IMR-90 (cell line): Measurements from ENCODE around the gene TTC3. TPM values are rescaled to one million over a fixed set of nuclear protein-coding genes. Genes with fewer than 3 reads are reported as not detected.

Source experiments
- ATAC-seq: fragments of 200-7000 bp; cut with Tn5 transposase; 2 replicates; pipeline ENCODE4 v1.9.1; 2020; ENCODE audit warnings: low read depth, mild to moderate bottlenecking, moderate library complexity
- BruUV-seq: library from RNA; stranded (reverse); fragments of 400-500 nt; replicated peaks from 2 replicates; lab custom pipeline; 2021; lab: Mats Ljungman, UMichigan
- CTCF ChIA-PET: fragments of 300-600 bp; formaldehyde crosslinking; extraction: SDS; loops from one replicate; lab custom pipeline; 2021; ENCODE audit warnings: antibody characterized with exemption; lab: Yijun Ruan, JAX
- POLR2A ChIA-PET: fragments of 300-600 bp; sonication (Branson Sonifier 250); formaldehyde crosslinking; loops from one replicate; lab custom pipeline; 2022; ENCODE audit warnings: antibody characterized with exemption; ENCODE audit not compliant: unreplicated experiment; lab: Charles Lee
- DNase-seq: peaks from one replicate; pipeline ENCODE4 v3.0.0; 2013
- H2AFZ ChIP-seq: replicated peaks from 2 replicates; pipeline ENCODE3; 2013; ENCODE audit warnings: low read length, mild to moderate bottlenecking; ENCODE audit not compliant: poor library complexity
- H2AK5ac ChIP-seq: 2 replicates; pipeline ENCODE4 v1.6.1; 2013; ENCODE audit warnings: low read depth, low read length, inconsistent platforms
- H2AK9ac ChIP-seq: replicated peaks from 2 replicates; pipeline ENCODE3; 2013; ENCODE audit warnings: mild to moderate bottlenecking, low read depth, low read length, moderate library complexity; ENCODE audit not compliant: poor library complexity
- H2BK120ac ChIP-seq: 2 replicates; pipeline ENCODE4 v1.6.1; 2013; ENCODE audit warnings: low read depth, low read length, inconsistent platforms
- H2BK15ac ChIP-seq: 3 replicates; pipeline ENCODE4 v1.6.1; 2013; ENCODE audit warnings: low read depth, low read length, inconsistent platforms
- H2BK20ac ChIP-seq: 2 replicates; pipeline ENCODE4 v1.6.1; 2013; ENCODE audit warnings: low read depth, mild to moderate bottlenecking, inconsistent platforms, low read length, moderate library complexity
- H2BK5ac ChIP-seq: 2 replicates; pipeline ENCODE4 v1.6.1; 2013; ENCODE audit warnings: mild to moderate bottlenecking, low read depth, low read length, inconsistent platforms; ENCODE audit not compliant: poor library complexity, severe bottlenecking
- H3K14ac ChIP-seq: replicated peaks from 2 replicates; pipeline ENCODE4 v1.6.1; 2013; ENCODE audit warnings: low read depth, low read length, inconsistent platforms
- H3K18ac ChIP-seq: 2 replicates; pipeline ENCODE4 v1.6.1; 2013; ENCODE audit warnings: low read depth, low read length, control low read depth
- H3K23ac ChIP-seq: 2 replicates; pipeline ENCODE4 v1.6.1; 2013; ENCODE audit warnings: low read depth, low read length, inconsistent platforms
- H3K27ac ChIP-seq: 2 replicates; pipeline ENCODE4 v1.5.1; 2013; ENCODE audit warnings: mild to moderate bottlenecking, control low read depth, low read length; ENCODE audit not compliant: insufficient read depth
- H3K27me3 ChIP-seq: 2 replicates; pipeline ENCODE4 v1.6.1; 2013; ENCODE audit warnings: low read length; ENCODE audit not compliant: control insufficient read depth, insufficient read depth
- H3K36me3 ChIP-seq: 2 replicates; pipeline ENCODE4 v1.6.1; 2013; ENCODE audit warnings: low read length, mixed read lengths; ENCODE audit not compliant: control insufficient read depth, insufficient read depth
- H3K4ac ChIP-seq: 2 replicates; pipeline ENCODE4 v1.6.1; 2013; ENCODE audit warnings: low read depth, low read length, inconsistent platforms
- H3K4me1 ChIP-seq: 2 replicates; pipeline ENCODE4 v1.6.1; 2013; ENCODE audit warnings: low read length, mixed read lengths; ENCODE audit not compliant: control insufficient read depth, insufficient read depth
- H3K4me2 ChIP-seq: 2 replicates; pipeline ENCODE4 v1.6.1; 2013; ENCODE audit warnings: low read depth, mild to moderate bottlenecking, control low read depth, low read length, moderate library complexity
- H3K4me3 ChIP-seq: 2 replicates; pipeline ENCODE4 v1.5.1; 2013; ENCODE audit warnings: low read depth, mild to moderate bottlenecking, control low read depth, low read length, moderate library complexity; ENCODE audit not compliant: insufficient read depth
- H3K56ac ChIP-seq: 2 replicates; pipeline ENCODE4 v1.6.1; 2013; ENCODE audit warnings: low read length, inconsistent platforms; ENCODE audit not compliant: insufficient read depth; ENCODE audit errors: extremely low read depth
- H3K79me1 ChIP-seq, 2 experiments: 2 replicates each; pipeline ENCODE4 v1.6.1; 2013; ENCODE audit warnings: low read length in 2 of 2, inconsistent platforms in 1 of 2, low read depth in 1 of 2
- H3K9ac ChIP-seq: 2 replicates; pipeline ENCODE4 v1.6.1; 2013; ENCODE audit warnings: low read depth, low read length, control low read depth
- H3K9me1 ChIP-seq: 2 replicates; pipeline ENCODE4 v1.6.1; 2013; ENCODE audit warnings: low read length, inconsistent platforms; ENCODE audit not compliant: insufficient read depth
- H3K9me3 ChIP-seq: 2 replicates; pipeline ENCODE4 v1.6.1; 2013; ENCODE audit warnings: low read length; ENCODE audit not compliant: control insufficient read depth, insufficient read depth
- H4K20me1 ChIP-seq: 2 replicates; pipeline ENCODE4 v1.6.1; 2013; ENCODE audit warnings: low read length, inconsistent platforms; ENCODE audit not compliant: insufficient read depth
- H4K5ac ChIP-seq: 2 replicates; pipeline ENCODE4 v1.6.1; 2013; ENCODE audit warnings: mild to moderate bottlenecking, low read depth, low read length, control low read depth
- H4K8ac ChIP-seq, 2 experiments: 2 replicates each; pipeline ENCODE4 v1.6.1; 2013; ENCODE audit warnings: low read depth in 2 of 2, low read length in 2 of 2, control low read depth in 1 of 2, inconsistent platforms in 1 of 2
- H4K91ac ChIP-seq: 2 replicates; pipeline ENCODE4 v1.6.1; 2013; ENCODE audit warnings: low read depth, low read length, inconsistent platforms; ENCODE audit not compliant: insufficient read depth
- BHLHE40 ChIP-seq: fragments of 150-350 bp; IDR thresholded peaks from 2 replicates; pipeline ENCODE4 v1.6.1; 2016; ENCODE audit warnings: mild to moderate bottlenecking, low read depth, low read length
- CEBPB ChIP-seq: IDR thresholded peaks from 2 replicates; pipeline ENCODE4 v1.6.1; 2012; ENCODE audit warnings: low read depth, low read length, improper control_type of control experiment
- CHD1 ChIP-seq: IDR thresholded peaks from 2 replicates; pipeline ENCODE4 v1.6.1; 2012; ENCODE audit warnings: low read depth, low read length, improper control_type of control experiment
- CTCF ChIP-seq: conservative IDR thresholded peaks from 2 replicates; pipeline ENCODE4 v1.5.1; 2012; ENCODE audit warnings: mild to moderate bottlenecking, low read depth, low read length, improper control_type of control experiment
- ELK1 ChIP-seq: fragments of 150-350 bp; IDR thresholded peaks from 2 replicates; pipeline ENCODE4 v1.6.1; 2016; ENCODE audit warnings: low read depth, mild to moderate bottlenecking, low read length, moderate library complexity, borderline replicate concordance
- MAFK ChIP-seq: IDR thresholded peaks from 2 replicates; pipeline ENCODE4 v1.6.1; 2012; ENCODE audit warnings: low read depth, low read length, improper control_type of control experiment
- MAZ ChIP-seq: IDR thresholded peaks from 2 replicates; pipeline ENCODE4 v1.6.1; 2012; ENCODE audit warnings: low read depth, mild to moderate bottlenecking, low read length, improper control_type of control experiment, moderate library complexity, borderline replicate concordance
- MXI1 ChIP-seq: IDR thresholded peaks from 2 replicates; pipeline ENCODE4 v1.6.1; 2012; ENCODE audit warnings: low read depth, mild to moderate bottlenecking, low read length, moderate library complexity, borderline replicate concordance
- RAD21 ChIP-seq: IDR thresholded peaks from 2 replicates; pipeline ENCODE4 v1.6.1; 2012; ENCODE audit warnings: low read length, improper control_type of control experiment
- RCOR1 ChIP-seq: IDR thresholded peaks from 2 replicates; pipeline ENCODE4 v1.6.1; 2012; ENCODE audit warnings: mild to moderate bottlenecking, low read length, improper control_type of control experiment; ENCODE audit not compliant: insufficient replicate concordance
- RFX5 ChIP-seq: IDR thresholded peaks from 2 replicates; pipeline ENCODE4 v1.8.0; 2012; ENCODE audit warnings: low read depth, mild to moderate bottlenecking, low read length, moderate library complexity
- SMC3 ChIP-seq: fragments of 150-350 bp; IDR thresholded peaks from 2 replicates; pipeline ENCODE4 v1.6.1; 2016; ENCODE audit warnings: low read depth, mild to moderate bottlenecking, antibody characterized with exemption, low read length, moderate library complexity
- USF2 ChIP-seq: fragments of 150-350 bp; IDR thresholded peaks from 2 replicates; pipeline ENCODE4 v1.6.1; 2017; ENCODE audit warnings: mild to moderate bottlenecking, antibody characterized with exemption, low read length, low read depth
- WGBS, 2 experiments: methylation state at CpG; one replicate each; pipeline versions ENCODE4 v1.1.5 to v1.1.7; 2013; ENCODE audit warnings: missing lambda C conversion rate in 2 of 2; ENCODE audit not compliant: insufficient read length in 1 of 2; ENCODE audit errors: extremely low coverage in 2 of 2; 5-methylcytosine and 5-hydroxymethylcytosine counted together
- dilution Hi-C: fragments of 300-500 bp; cut with HindIII; formaldehyde crosslinking; loops from one replicate; pipeline ENCODE4 v1.14.3; 2018; ENCODE audit warnings: low sequenced_read_pairs; ENCODE audit not compliant: unreplicated experiment
- in situ Hi-C: fragments of 300-500 bp; cut with MboI; formaldehyde crosslinking; loops from 3 replicates; pipeline ENCODE4 v1.14.3; 2019; ENCODE audit warnings: low sequenced_read_pairs, inconsistent platforms, mixed read lengths
- intact Hi-C: fragments of 100-400 bp; cut with micrococcal nuclease; formaldehyde crosslinking; loops from 2 replicates; pipeline ENCODE4 v1.10.0; 2022
- polyA plus RNA-seq, 3 experiments: library from polyadenylated mRNA; depleted of rRNA; stranded (reverse); fragments of >200 nt; gene quantifications; 2 replicates each; pipeline ENCODE4 v1.2.3, GENCODE V29; 2012; ENCODE audit warnings: low replicate concordance in 1 of 3
- total RNA-seq: library from RNA; depleted of rRNA; stranded (reverse); fragments of >200 nt; gene quantifications from 2 replicates; pipeline ENCODE4 v1.2.3, GENCODE V29; 2012

TTC3 gene
- total and polyA plus RNA-seq, 2 of the 4 experiments (the other 2 are of a cell fraction): 96.7 to 293 TPM

GRCh38 chr21:37244501-37245095 is 171.5 kb downstream of the TTC3 start:
- Histone ChIP-seq H2BK5ac (no peak overlapping the region), H2BK15ac (no peak overlapping the region), H3K36me3 (peaks cover 9% of the 10 kb centered on the region; the same call in 1 of the 2 replicates), H3K4ac (no peak overlapping the region), H2BK20ac (no peak overlapping the region), H3K14ac (no peak overlapping the region), H2AK9ac (no peak overlapping the region), H3K9me3 (no peaks in the 10 kb centered on the region), H3K27me3 (no peaks in the 10 kb centered on the region), H4K91ac (no peak overlapping the region), H3K4me1 (peaks cover 3% of the 10 kb centered on the region), H2AFZ (no peak overlapping the region), H2BK120ac (no peak overlapping the region), H3K23ac (no peak overlapping the region), H4K5ac (no peak overlapping the region), H3K56ac (no peak overlapping the region), H3K9me1 (peaks cover 15% of the 10 kb centered on the region; the same call in 1 of the 2 replicates), H3K9ac (no peak overlapping the region), H4K8ac (no peak overlapping the region), H3K27ac (no peak overlapping the region), H2AK5ac (no peak overlapping the region), H3K4me3 (no peak overlapping the region), H3K4me2 (no peak overlapping the region), H3K18ac (no peak overlapping the region), H4K20me1 (peaks cover 50% of the 10 kb centered on the region), H3K79me1 (peaks cover 30 to 77% of the 10 kb centered on the region in 2 experiments)
- ATAC-seq (no peak), DNase-seq (no peak)
- ChIA-PET CTCF (no interaction called here), POLR2A (interaction anchor here (0.6 kb wide), 1 partner anchor 1041 kb away, joined by 3 read pairs; no protein-coding TSS in a partner anchor)
- 85% methylated on average over 8 of the region's 12 CpGs; no CpG with 5 or more reads in 1 of the 2 experiments for WGBS, 2 experiments
- no TSS peak for BruUV-seq
- dilution Hi-C loops: no loop called here
- intact Hi-C loops: no loop called here
- in situ Hi-C loops: no loop called here
- TF ChIP-seq CTCF: no peak
- TF ChIP-seq MAZ: no peak
- TF ChIP-seq ELK1: no peak
- TF ChIP-seq RCOR1: no peak
- TF ChIP-seq RFX5: no peak
- TF ChIP-seq CEBPB: no peak
- no peak for TF ChIP-seq CHD1
- no peak for TF ChIP-seq USF2
- TF ChIP-seq MAFK: no peak
- no peak for TF ChIP-seq MXI1
- no peak for TF ChIP-seq BHLHE40
- TF ChIP-seq SMC3: no peak
- no peak for TF ChIP-seq RAD21
